ENCODE results near the gene YBX1. TPM values are rescaled to one million over a fixed set of nuclear protein-coding genes. Genes with fewer than 3 reads are reported as not detected.

YBX1 gene
- total RNA-seq, 1 donor from 2014 or later = 582 TPM

DNA sequence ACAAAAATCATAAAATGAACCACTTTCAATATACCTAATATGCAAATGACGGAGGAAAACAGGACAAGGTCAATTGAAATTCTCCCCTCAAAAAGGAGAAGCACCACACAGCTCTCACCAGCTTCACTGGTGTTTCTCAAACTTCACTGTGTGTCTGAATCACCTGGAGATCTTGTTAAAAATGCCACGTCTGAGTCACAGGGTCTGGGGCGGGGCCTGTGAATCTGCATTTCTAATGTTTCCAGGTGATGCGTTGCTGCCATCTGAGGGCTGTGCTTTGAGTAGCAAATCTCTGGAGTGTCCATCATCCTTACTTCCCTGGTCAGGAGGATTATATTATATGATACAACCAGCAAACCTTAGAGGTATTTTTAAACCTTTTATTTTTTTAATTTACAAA, 48.8 kb downstream of the YBX1 start:
- H3K9me3 Mint-ChIP-seq (ENCODE audit: low read depth) = no peaks in the 10 kb centered on the region
- TF ChIP-seq, protein P1, sequence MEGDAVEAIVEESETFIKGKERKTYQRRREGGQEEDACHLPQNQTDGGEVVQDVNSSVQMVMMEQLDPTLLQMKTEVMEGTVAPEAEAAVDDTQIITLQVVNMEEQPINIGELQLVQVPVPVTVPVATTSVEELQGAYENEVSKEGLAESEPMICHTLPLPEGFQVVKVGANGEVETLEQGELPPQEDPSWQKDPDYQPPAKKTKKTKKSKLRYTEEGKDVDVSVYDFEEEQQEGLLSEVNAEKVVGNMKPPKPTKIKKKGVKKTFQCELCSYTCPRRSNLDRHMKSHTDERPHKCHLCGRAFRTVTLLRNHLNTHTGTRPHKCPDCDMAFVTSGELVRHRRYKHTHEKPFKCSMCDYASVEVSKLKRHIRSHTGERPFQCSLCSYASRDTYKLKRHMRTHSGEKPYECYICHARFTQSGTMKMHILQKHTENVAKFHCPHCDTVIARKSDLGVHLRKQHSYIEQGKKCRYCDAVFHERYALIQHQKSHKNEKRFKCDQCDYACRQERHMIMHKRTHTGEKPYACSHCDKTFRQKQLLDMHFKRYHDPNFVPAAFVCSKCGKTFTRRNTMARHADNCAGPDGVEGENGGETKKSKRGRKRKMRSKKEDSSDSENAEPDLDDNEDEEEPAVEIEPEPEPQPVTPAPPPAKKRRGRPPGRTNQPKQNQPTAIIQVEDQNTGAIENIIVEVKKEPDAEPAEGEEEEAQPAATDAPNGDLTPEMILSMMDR (IDR thresholded peaks at IDR 0.05) = no peak
- DNase-seq (ENCODE audit: low spot score) = no peak
- no peak overlapping the region for H3K4me3 Mint-ChIP-seq (ENCODE audit: unreplicated experiment)
- H3K4me1 Mint-ChIP-seq (ENCODE audit: low read depth) = no peaks in the 10 kb centered on the region
- H3K36me3 Mint-ChIP-seq (ENCODE audit: low read depth) = no peaks in the 10 kb centered on the region
- no peak overlapping the region for H3K27ac Mint-ChIP-seq (ENCODE audit: unreplicated experiment)
- H3K27me3 Mint-ChIP-seq (ENCODE audit: low read depth) = no peaks in the 10 kb centered on the region

DNA sequence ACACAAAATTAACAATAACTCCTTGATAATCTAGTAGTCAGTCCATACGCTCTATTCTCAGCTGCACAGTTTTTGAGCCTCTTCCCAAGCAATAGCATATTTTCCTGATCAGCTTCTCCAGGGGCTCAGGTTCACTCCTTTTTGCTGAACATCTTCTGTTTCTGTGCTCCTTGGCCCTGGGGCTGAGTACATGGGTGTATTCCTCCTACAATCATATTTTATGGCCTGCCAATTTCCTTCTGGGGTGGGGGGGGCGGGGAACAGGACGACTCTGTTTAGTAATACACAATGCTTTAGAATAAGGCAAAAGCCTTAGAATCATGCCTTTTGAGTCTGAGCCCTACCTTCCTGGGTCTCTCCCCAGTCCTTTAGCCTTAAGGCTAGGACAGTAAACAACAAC, 49.4 kb downstream of the YBX1 start:
- no peaks in the 10 kb centered on the region for H3K9me3 Mint-ChIP-seq (ENCODE audit: low read depth)
- no peak for DNase-seq (ENCODE audit: low spot score)

DNA sequence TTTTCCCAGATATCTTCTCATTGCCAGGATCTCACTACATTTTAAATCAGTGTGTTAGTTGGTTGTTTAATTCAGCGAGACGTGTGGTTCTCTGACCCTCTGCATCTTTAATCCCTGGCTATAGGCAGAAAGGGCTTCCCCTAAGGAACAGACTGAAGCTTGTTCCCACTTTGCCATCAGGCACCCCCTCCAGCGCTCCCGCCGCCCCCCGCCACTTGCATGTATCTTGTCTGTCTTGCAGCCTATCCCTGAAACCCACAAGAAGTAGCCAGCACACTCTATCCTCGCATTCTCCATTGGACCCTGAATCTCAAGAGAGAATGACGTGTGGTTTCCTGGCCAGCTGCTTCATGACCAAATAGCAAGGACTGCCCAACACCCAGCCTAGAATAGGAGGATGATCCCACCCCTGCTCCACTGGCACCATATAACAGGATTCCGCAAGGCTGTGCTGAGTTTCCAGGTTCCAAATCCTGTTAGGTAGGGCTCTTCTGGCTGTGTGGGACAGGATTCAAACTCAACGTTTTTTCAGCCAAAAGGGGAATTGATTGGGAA, 50.0 kb downstream of the YBX1 start:
- Mint-ChIP-seq H3K4me1 (ENCODE audit: low read depth) (peaks cover 4% of the 10 kb centered on the region), H3K27ac (ENCODE audit: unreplicated experiment) (no peak overlapping the region), H3K27me3 (ENCODE audit: low read depth) (no peaks in the 10 kb centered on the region), H3K9me3 (ENCODE audit: low read depth) (no peaks in the 10 kb centered on the region), H3K4me3 (ENCODE audit: unreplicated experiment) (no peak overlapping the region), H3K36me3 (ENCODE audit: low read depth) (no peaks in the 10 kb centered on the region)
- no peak for DNase-seq (ENCODE audit: low spot score)
- TF ChIP-seq, protein P1 (IDR thresholded peaks at IDR 0.05) = no peak

More for the DNA sequence above, 49.4 kb downstream of the YBX1 start:
- Mint-ChIP-seq H3K36me3 (ENCODE audit: low read depth) (no peaks in the 10 kb centered on the region), H3K4me1 (ENCODE audit: low read depth) (no peaks in the 10 kb centered on the region), H3K27ac (ENCODE audit: unreplicated experiment) (no peak overlapping the region), H3K4me3 (ENCODE audit: unreplicated experiment) (no peak overlapping the region), H3K27me3 (ENCODE audit: low read depth) (no peaks in the 10 kb centered on the region)
- TF ChIP-seq, protein P1 (IDR thresholded peaks at IDR 0.05) = no peak

DNA sequence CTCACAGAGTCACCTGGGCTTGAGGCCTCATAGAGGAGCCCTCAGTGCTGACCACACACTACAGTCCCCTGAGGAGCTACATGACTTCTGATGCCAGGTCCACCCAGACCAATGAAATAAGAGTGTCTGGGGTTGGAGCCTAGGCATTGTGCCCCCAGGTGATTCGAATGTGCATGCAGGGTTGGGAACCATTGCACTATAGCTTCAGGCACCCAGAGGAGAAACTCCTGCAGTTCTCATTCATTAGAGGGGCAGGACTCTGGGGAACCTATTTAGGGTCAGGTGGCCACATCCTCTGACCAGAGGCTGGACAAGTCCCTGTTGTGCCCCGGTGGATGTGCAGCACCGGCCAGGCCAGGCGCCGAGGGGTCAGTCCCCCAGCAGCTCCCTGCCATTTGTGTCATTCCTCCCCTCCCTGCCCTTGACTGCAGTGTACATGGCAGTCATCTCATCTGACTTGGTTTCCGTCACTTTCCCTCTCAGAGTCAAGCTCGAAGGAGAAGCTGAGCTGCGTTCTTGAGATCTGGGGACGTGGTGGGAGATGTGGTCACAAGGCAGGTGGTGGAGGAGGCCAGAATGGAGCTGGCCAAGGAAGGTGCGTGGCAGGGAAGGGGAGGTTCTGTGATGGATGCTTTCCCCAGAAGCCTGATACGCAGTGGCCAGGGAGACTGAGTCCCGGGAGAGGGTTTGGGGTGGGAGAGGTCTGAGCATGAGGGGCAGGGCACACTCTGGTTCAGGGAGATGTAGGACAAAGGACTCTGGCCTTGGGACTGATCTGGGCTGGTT, 51.4 kb downstream of the YBX1 start:
- H3K36me3 Mint-ChIP-seq (ENCODE audit: low read depth) = no peaks in the 10 kb centered on the region
- TF ChIP-seq, protein P1 (IDR thresholded peaks at IDR 0.05) = no peak
- no peak overlapping the region for H3K27ac Mint-ChIP-seq (ENCODE audit: unreplicated experiment)

DNA sequence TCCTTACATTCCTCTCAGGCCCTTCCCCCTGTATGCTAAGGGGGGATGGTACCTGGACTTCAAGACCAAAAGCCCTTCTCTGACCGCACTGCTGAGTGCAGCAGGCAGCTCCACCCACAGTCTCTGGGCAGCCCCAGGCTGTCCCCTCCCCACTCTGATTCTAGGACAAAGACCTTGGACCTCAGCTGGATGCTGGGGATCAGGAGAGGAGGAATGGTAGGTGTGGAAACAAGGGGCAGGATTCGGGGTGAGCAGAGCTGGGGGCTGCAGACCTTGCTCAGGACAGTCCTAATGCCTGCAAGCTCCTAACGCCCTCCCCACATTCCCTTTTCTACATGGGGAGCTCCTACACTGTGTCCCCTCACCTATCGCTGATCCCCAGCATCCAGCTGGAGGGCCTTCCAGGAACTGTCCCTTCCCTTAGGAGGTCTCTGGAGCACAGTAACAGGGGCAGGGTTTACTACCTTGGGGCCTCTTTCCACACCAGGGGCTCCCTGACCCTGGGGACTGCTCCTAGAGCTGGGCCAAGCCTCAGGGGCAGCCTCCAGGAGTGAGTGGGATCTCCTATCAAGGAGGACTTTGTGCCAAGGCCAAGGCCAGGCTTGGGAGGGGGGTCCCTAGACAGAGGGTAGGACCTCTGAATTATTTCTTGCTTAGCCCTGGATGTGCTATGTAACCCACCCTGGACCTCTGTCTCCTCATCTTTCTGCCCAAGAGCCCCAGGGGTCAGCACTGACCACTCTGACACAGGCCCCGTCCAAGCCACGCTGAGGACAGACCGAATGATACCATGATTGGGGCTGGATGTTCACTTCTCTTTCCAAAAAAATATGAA, 52.2 kb downstream of the YBX1 start:
- Mint-ChIP-seq H3K9me3 (ENCODE audit: low read depth) (no peaks in the 10 kb centered on the region), H3K4me1 (ENCODE audit: low read depth) (peaks cover 6% of the 10 kb centered on the region), H3K27me3 (ENCODE audit: low read depth) (no peaks in the 10 kb centered on the region), H3K27ac (ENCODE audit: unreplicated experiment) (no peak overlapping the region), H3K36me3 (ENCODE audit: low read depth) (no peaks in the 10 kb centered on the region), H3K4me3 (ENCODE audit: unreplicated experiment) (no peak overlapping the region)
- TF ChIP-seq, protein P1 (IDR thresholded peaks at IDR 0.05) = no peak
- DNase-seq (ENCODE audit: low spot score) = no peak

More for the DNA sequence above, 51.4 kb downstream of the YBX1 start:
- H3K9me3 Mint-ChIP-seq (ENCODE audit: low read depth) = no peaks in the 10 kb centered on the region
- H3K4me1 Mint-ChIP-seq (ENCODE audit: low read depth) = peaks cover 6% of the 10 kb centered on the region
- no peak overlapping the region for H3K4me3 Mint-ChIP-seq (ENCODE audit: unreplicated experiment)
- DNase-seq (ENCODE audit: low spot score) = no peak
- no peaks in the 10 kb centered on the region for H3K27me3 Mint-ChIP-seq (ENCODE audit: low read depth)
